BLaER1 treated with 17β-estradiol and CSF1 and Interleukin-3, amounts not matched to agents 10 nM and 100 nM (cell line): ENCODE measurements around the gene KIR2DL3.
"Not testable (repeated sequence)": the region's sequence is repeated elsewhere in the genome, so short reads cannot be mapped to it uniquely, and the experiment has no call there.

ENCODE experiments used
- H3K27ac ChIP-seq, 11 experiments: shearing (Covaris generic); formaldehyde crosslinking; 2 replicates each; pipeline ENCODE4 v1.8.1; 2022
- H3K27me3 ChIP-seq, 11 experiments: shearing (Covaris generic); formaldehyde crosslinking; 2 replicates each; pipeline ENCODE4 v1.8.1; 2022
- H3K36me3 ChIP-seq, 11 experiments: shearing (Covaris generic); formaldehyde crosslinking; 2 replicates each; pipeline ENCODE4 v1.8.1; 2022
- H3K4me1 ChIP-seq, 10 experiments: shearing (Covaris generic); formaldehyde crosslinking; 2 replicates each; pipeline ENCODE4 v1.8.1; 2022
- H3K4me2 ChIP-seq, 11 experiments: shearing (Covaris generic); formaldehyde crosslinking; 2 replicates each; pipeline ENCODE4 v1.8.1; 2022
- H3K4me3 ChIP-seq, 10 experiments: shearing (Covaris generic); formaldehyde crosslinking; 2 replicates each; pipeline ENCODE4 v1.8.1; 2022
- H3K9ac ChIP-seq, 11 experiments: shearing (Covaris generic); formaldehyde crosslinking; 2 replicates each; pipeline ENCODE4 v1.8.1; 2022
- H3K9me3 ChIP-seq, 11 experiments: shearing (Covaris generic); formaldehyde crosslinking; replicated peaks in 1 of 11; 2 replicates each; pipeline ENCODE4 v1.8.1; 2022
- H4K20me1 ChIP-seq, 11 experiments: shearing (Covaris generic); formaldehyde crosslinking; 2 replicates each; pipeline ENCODE4 v1.8.1; 2022
- Cebpa-rat ChIP-seq, 11 experiments: shearing (Covaris generic); IDR thresholded peaks; 2 replicates each; pipeline ENCODE4 v1.8.1; 2022

Gene KIR2DL3

GRCh38 chr19:54731191-54731590 lies 7.1 kb upstream of the KIR2DL3 start:
- Histone ChIP-seq H3K9ac (no peak overlapping the region), H3K27ac (no peak overlapping the region), H3K4me1 (peaks cover 0 to 15% (median 0%) of the 10 kb centered on the region in 10 experiments; a peak in 5 of 20 replicates), H3K27me3 (no peaks in the 10 kb centered on the region), H3K4me2 (peak overlapping the region in 3 of 11 experiments; percentile 15 to 52 (median 25); a peak in 6 of 22 replicates), H3K4me3 (no peak overlapping the region), H3K36me3 (no peaks in the 10 kb centered on the region), H3K9me3 (peaks cover 5 to 44% (median 16%) of the 10 kb centered on the region in 11 experiments; a peak in 20 of 22 replicates), H4K20me1 (no peaks in the 10 kb centered on the region)
- TF ChIP-seq Cebpa-rat (IDR thresholded peaks at IDR 0.05): no peak

GRCh38 chr19:54738715-54739114 lies 402 bp downstream of the KIR2DL3 start:
- Histone ChIP-seq H3K27ac (no peak overlapping the region), H3K36me3 (no peaks in the 10 kb centered on the region), H3K9ac (no peak overlapping the region), H3K4me2 (no peak overlapping the region), H3K4me3 (no peak overlapping the region), H3K4me1 (no peaks in the 10 kb centered on the region), H3K27me3 (no peaks in the 10 kb centered on the region), H3K9me3 (peaks cover 5 to 21% (median 14%) of the 10 kb centered on the region in 11 experiments; a peak in 20 of 22 replicates), H4K20me1 (no peaks in the 10 kb centered on the region)
- TF ChIP-seq Cebpa-rat (IDR thresholded peaks at IDR 0.05): no peak

- Histone ChIP-seq H3K4me3 (no peak overlapping the region), H3K36me3 (no peaks in the 10 kb centered on the region), H3K27me3 (no peaks in the 10 kb centered on the region), H3K4me2 (no peak overlapping the region), H3K27ac (no peak overlapping the region), H3K4me1 (no peaks in the 10 kb centered on the region), H4K20me1 (no peaks in the 10 kb centered on the region), H3K9me3 (peaks cover 0 to 10% (median 3%) of the 10 kb centered on the region in 11 experiments; a peak in 12 of 22 replicates), H3K9ac (no peak overlapping the region)
- TF ChIP-seq Cebpa-rat (IDR thresholded peaks at IDR 0.05): no peak
These were observed 1.5 kb downstream of the KIR2DL3 start for GRCh38 chr19:54739587-54740497.

GRCh38 chr19:54741950-54742349 lies 3.6 kb downstream of the KIR2DL3 start:
- H3K27ac ChIP-seq, H3K4me2 ChIP-seq, H3K36me3 ChIP-seq, H3K4me1 ChIP-seq, H3K4me3 ChIP-seq, H3K9ac ChIP-seq, H3K27me3 ChIP-seq, H4K20me1 ChIP-seq, H3K9me3 ChIP-seq: not testable (repeated sequence)

GRCh38 chr19:54744080-54744479 lies 5.8 kb downstream of the KIR2DL3 start:
- not testable (repeated sequence) for H3K4me2 ChIP-seq, H3K27ac ChIP-seq, H3K36me3 ChIP-seq, H3K9ac ChIP-seq, H4K20me1 ChIP-seq, H3K9me3 ChIP-seq, H3K4me3 ChIP-seq, H3K27me3 ChIP-seq
- H3K4me1 ChIP-seq: peaks cover 0 to 14% (median 0%) of the 10 kb centered on the region in 10 experiments; a peak in 7 of 20 replicates

- H3K9ac ChIP-seq, H3K36me3 ChIP-seq, H4K20me1 ChIP-seq, H3K4me3 ChIP-seq, H3K27me3 ChIP-seq: not testable (repeated sequence)
- H3K27ac ChIP-seq: peak overlapping the region in 2 of 11 experiments; percentile 14 to 47; a peak in 3 of 22 replicates
- H3K4me1 ChIP-seq: peaks cover 0 to 14% (median 0%) of the 10 kb centered on the region in 10 experiments; a peak in 7 of 20 replicates
- H3K4me2 ChIP-seq: peak overlapping the region in 4 of 11 experiments; percentile 31 to 43 (median 34); a peak in 9 of 22 replicates
- peaks cover 0 to 17% (median 5%) of the 10 kb centered on the region in 11 experiments; a peak in 11 of 22 replicates for H3K9me3 ChIP-seq
These were observed 9.5 kb downstream of the KIR2DL3 start for GRCh38 chr19:54747614-54748322.

GRCh38 chr19:54750276-54750675 lies 12.0 kb downstream of the KIR2DL3 start:
- H4K20me1 ChIP-seq, H3K27me3 ChIP-seq, H3K9ac ChIP-seq, H3K4me2 ChIP-seq, H3K4me3 ChIP-seq, H3K27ac ChIP-seq, H3K36me3 ChIP-seq: not testable (repeated sequence)
- Histone ChIP-seq H3K9me3 (peaks cover 0 to 17% (median 5%) of the 10 kb centered on the region in 11 experiments; a peak in 12 of 22 replicates), H3K4me1 (peaks cover 0 to 14% (median 0%) of the 10 kb centered on the region in 10 experiments; a peak in 7 of 20 replicates)

GRCh38 chr19:54756204-54757110 lies 18.1 kb downstream of the KIR2DL3 start:
- not testable (repeated sequence) for H3K4me2 ChIP-seq, H4K20me1 ChIP-seq, H3K4me1 ChIP-seq, H3K36me3 ChIP-seq, H3K27me3 ChIP-seq, H3K9ac ChIP-seq, H3K27ac ChIP-seq, H3K4me3 ChIP-seq, H3K9me3 ChIP-seq

GRCh38 chr19:54758577-54758976 lies 20.3 kb downstream of the KIR2DL3 start:
- H3K4me2 ChIP-seq, H3K4me1 ChIP-seq, H3K27me3 ChIP-seq, H4K20me1 ChIP-seq, H3K27ac ChIP-seq, H3K36me3 ChIP-seq, H3K9me3 ChIP-seq, H3K4me3 ChIP-seq, H3K9ac ChIP-seq: not testable (repeated sequence)

- Histone ChIP-seq H3K4me1 (peaks cover 0 to 11% (median 0%) of the 10 kb centered on the region in 10 experiments; a peak in 4 of 20 replicates), H3K4me2 (peak overlapping the region in 4 of 11 experiments; percentile 2 to 29 (median 26); a peak in 4 of 22 replicates), H3K9me3 (peaks cover 7 to 19% (median 15%) of the 10 kb centered on the region in 11 experiments; a peak in 21 of 22 replicates)
- H4K20me1 ChIP-seq, H3K36me3 ChIP-seq, H3K4me3 ChIP-seq, H3K27me3 ChIP-seq, H3K9ac ChIP-seq, H3K27ac ChIP-seq: not testable (repeated sequence)
These were observed 25.9 kb downstream of the KIR2DL3 start for GRCh38 chr19:54764219-54764618.

GRCh38 chr19:54766464-54766863 lies 28.2 kb downstream of the KIR2DL3 start:
- H3K9ac ChIP-seq, H3K4me3 ChIP-seq, H4K20me1 ChIP-seq, H3K4me2 ChIP-seq, H3K36me3 ChIP-seq, H3K27ac ChIP-seq, H3K27me3 ChIP-seq: not testable (repeated sequence)
- H3K4me1 ChIP-seq: peaks cover 0 to 11% (median 0%) of the 10 kb centered on the region in 10 experiments; a peak in 4 of 20 replicates
- H3K9me3 ChIP-seq: peaks cover 7 to 30% (median 22%) of the 10 kb centered on the region in 11 experiments; a peak in 21 of 22 replicates

GRCh38 chr19:54769646-54770045 lies 31.3 kb downstream of the KIR2DL3 start, which contains the start of gene KIR2DL1:
KIR2DL1 (plus strand) TSS chr19:54769793; CDS start chr19:54769851, 58 bp downstream.
- H3K4me2 ChIP-seq, H3K27ac ChIP-seq, H4K20me1 ChIP-seq, H3K4me1 ChIP-seq, H3K36me3 ChIP-seq, H3K4me3 ChIP-seq, H3K9ac ChIP-seq, H3K27me3 ChIP-seq: not testable (repeated sequence)
- peaks cover 7 to 30% (median 22%) of the 10 kb centered on the region in 11 experiments; a peak in 21 of 22 replicates for H3K9me3 ChIP-seq
